Lung (tissue), 12 donors: Measurements from ENCODE around the gene TMEM30B. TPM values are rescaled to one million over a fixed set of nuclear protein-coding genes. Genes with fewer than 3 reads are reported as not detected.
"Not testable (repeated sequence)": the region's sequence is repeated elsewhere in the genome, so short reads cannot be mapped to it uniquely, and the experiment has no call there.

Experiments
- ATAC-seq: fragments of 200-7000 bp; cut with Tn5 transposase; one replicate; pipeline ENCODE4 v1.9.1; 2020; ENCODE audit warnings: moderate number of reproducible peaks; ENCODE audit not compliant: insufficient read depth, low FRiP score
- DNase-seq, 3 donors: peaks; one replicate each; pipeline ENCODE4 v3.0.0-alpha.2; 2013 to 2017
- H3K27ac ChIP-seq, 2 donors: one replicate each; pipeline ENCODE4 v1.5.1; 2013; ENCODE audit warnings: mild to moderate bottlenecking in 2 of 2, moderate library complexity in 2 of 2, control low read depth in 1 of 2, inconsistent platforms in 1 of 2, low read depth in 1 of 2, low read length in 1 of 2
- H3K27me3 ChIP-seq, 3 donors: one replicate each; pipeline ENCODE4 v1.5.1; 2013; ENCODE audit warnings: low read length in 2 of 3; ENCODE audit not compliant: control insufficient read depth in 3 of 3, insufficient read depth in 3 of 3
- H3K36me3 ChIP-seq, 4 donors: one replicate each; pipeline ENCODE4 v1.5.1; 2013; ENCODE audit warnings: low read length in 4 of 4, mild to moderate bottlenecking in 1 of 4, moderate library complexity in 1 of 4; ENCODE audit not compliant: control insufficient read depth in 4 of 4, insufficient read depth in 4 of 4
- H3K4me1 ChIP-seq, 5 donors: one replicate each; pipeline ENCODE4 v1.5.1; 2013; ENCODE audit warnings: low read length in 5 of 5, mild to moderate bottlenecking in 2 of 5, moderate library complexity in 1 of 5; ENCODE audit not compliant: control insufficient read depth in 5 of 5, insufficient read depth in 5 of 5
- H3K4me3 ChIP-seq: one replicate; pipeline ENCODE4 v1.5.1; 2013; ENCODE audit warnings: mild to moderate bottlenecking, control low read depth, moderate library complexity
- H3K9ac ChIP-seq, 2 donors: one replicate each; pipeline ENCODE4 v1.5.1; 2013; ENCODE audit warnings: low read length in 2 of 2, control low read depth in 1 of 2; ENCODE audit not compliant: insufficient read depth in 1 of 2
- H3K9me3 ChIP-seq, 4 donors: one replicate each; pipeline ENCODE4 v1.5.1; 2013; ENCODE audit warnings: low read length in 3 of 4, mild to moderate bottlenecking in 1 of 4, moderate library complexity in 1 of 4; ENCODE audit not compliant: control insufficient read depth in 4 of 4, insufficient read depth in 3 of 4
- WGBS, 2 donors: extraction: QIAGEN DNeasy Blood & Tissue Kit; methylation state at CpG; one replicate each; pipeline ENCODE4 v1.1.7; 2013; 5-methylcytosine and 5-hydroxymethylcytosine counted together
- polyA plus RNA-seq, 2 donors: library from polyadenylated mRNA; stranded (reverse); fragments of 200-250 nt; gene quantifications; one replicate each; pipeline ENCODE4 v1.2.1, GENCODE V29; 2013
- total RNA-seq, 2 donors: library from RNA; depleted of rRNA in 1 of 2; stranded (reverse); fragments of >200 nt in 1 of 2; gene quantifications; one replicate each; pipeline ENCODE4 v1.2.1, GENCODE V29; 2014 to 2021
- TF ChIP-seq, protein P1 (sequence below): IDR thresholded peaks from 2 replicates; pipeline ENCODE4 v1.5.1; 2012; ENCODE audit warnings: mild to moderate bottlenecking; ENCODE audit errors: control extremely low read depth, extremely low read depth
- donor health status: control.
- donor health status: control.
- donor health status: Bipolar disorder and iron deficiency.
- donor health status: healthy.
- donor health status: DM: yes; HTN: yes; CAD: no.

TMEM30B gene
- total and polyA plus RNA-seq, 4 donors = 14.4 to 24.3 (median 20.1) TPM

GRCh38 chr14:61244009-61244408 is 37.1 kb downstream of the TMEM30B start:
- Histone ChIP-seq H3K27me3 (peaks cover 0 to 3% (median 0%) of the 10 kb centered on the region in 3 donors), H3K4me3 (no peak overlapping the region), H3K4me1 (no peaks in the 10 kb centered on the region), H3K36me3 (no peaks in the 10 kb centered on the region), H3K9ac (no peak overlapping the region), H3K27ac (no peak overlapping the region), H3K9me3 (peaks cover 0 to 6% (median 2%) of the 10 kb centered on the region in 4 donors)
- 86 to 87% methylated on average over 9 of the region's 9 CpGs for WGBS, 2 donors
- ATAC-seq (no peak), DNase-seq (no peak)
- TF ChIP-seq, protein P1, sequence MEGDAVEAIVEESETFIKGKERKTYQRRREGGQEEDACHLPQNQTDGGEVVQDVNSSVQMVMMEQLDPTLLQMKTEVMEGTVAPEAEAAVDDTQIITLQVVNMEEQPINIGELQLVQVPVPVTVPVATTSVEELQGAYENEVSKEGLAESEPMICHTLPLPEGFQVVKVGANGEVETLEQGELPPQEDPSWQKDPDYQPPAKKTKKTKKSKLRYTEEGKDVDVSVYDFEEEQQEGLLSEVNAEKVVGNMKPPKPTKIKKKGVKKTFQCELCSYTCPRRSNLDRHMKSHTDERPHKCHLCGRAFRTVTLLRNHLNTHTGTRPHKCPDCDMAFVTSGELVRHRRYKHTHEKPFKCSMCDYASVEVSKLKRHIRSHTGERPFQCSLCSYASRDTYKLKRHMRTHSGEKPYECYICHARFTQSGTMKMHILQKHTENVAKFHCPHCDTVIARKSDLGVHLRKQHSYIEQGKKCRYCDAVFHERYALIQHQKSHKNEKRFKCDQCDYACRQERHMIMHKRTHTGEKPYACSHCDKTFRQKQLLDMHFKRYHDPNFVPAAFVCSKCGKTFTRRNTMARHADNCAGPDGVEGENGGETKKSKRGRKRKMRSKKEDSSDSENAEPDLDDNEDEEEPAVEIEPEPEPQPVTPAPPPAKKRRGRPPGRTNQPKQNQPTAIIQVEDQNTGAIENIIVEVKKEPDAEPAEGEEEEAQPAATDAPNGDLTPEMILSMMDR = no peak

DNA sequence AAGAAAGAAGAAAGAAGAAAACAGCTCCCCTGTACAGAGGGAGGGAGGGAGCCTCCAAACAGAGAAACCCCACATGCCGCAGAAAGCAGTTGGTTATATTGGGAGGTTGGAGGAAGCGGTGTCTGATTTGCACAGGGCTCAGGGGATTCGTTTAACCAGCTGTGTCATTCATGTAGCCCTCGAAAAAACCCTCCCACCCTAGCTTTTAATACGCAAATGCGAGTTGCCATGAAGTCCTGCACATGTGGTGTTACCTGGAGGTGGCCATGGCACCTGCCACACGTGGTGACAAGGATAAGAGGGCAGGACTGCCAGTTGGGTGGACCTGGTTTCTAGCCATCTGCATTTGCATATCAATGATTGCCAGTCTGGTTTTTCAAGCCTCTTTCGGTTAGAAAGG is 40.9 kb downstream of the TMEM30B start:
- peaks cover 0 to 6% (median 2%) of the 10 kb centered on the region in 4 donors for H3K9me3 ChIP-seq
- no peak for ATAC-seq
- TF ChIP-seq, protein P1 = no peak
- no peak for DNase-seq
- H3K27me3 ChIP-seq = peaks cover 0 to 3% (median 0%) of the 10 kb centered on the region in 3 donors
- H3K36me3 ChIP-seq = no peaks in the 10 kb centered on the region
- H3K9ac ChIP-seq = no peak overlapping the region
- 72 to 79% methylated on average over 8 of the region's 8 CpGs for WGBS, 2 donors
- H3K4me3 ChIP-seq = no peak overlapping the region
- no peaks in the 10 kb centered on the region for H3K4me1 ChIP-seq
- no peak overlapping the region for H3K27ac ChIP-seq

DNA sequence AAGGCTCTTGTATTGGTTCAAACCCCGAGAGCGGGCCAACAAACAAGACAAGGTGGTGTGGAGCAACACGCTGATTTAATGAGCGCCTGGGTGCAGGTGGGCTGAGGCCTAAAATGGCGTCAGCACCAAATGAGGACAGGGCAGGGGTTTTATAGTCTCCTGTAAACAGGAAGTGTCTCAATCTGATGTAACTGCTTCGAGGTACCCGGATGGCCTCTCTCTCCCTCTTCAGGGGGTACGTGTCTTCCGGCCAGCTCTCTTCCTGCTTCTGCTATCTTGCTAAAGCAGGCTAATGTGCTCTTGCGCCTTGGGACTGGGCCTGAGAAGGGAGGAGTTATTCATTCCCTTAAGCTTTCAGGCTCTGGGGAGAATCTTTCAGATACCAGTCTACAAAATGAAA is 41.9 kb downstream of the TMEM30B start:
- H3K4me1 ChIP-seq, H3K27me3 ChIP-seq, DNase-seq, H3K4me3 ChIP-seq, H3K9ac ChIP-seq, H3K27ac ChIP-seq, ATAC-seq, H3K36me3 ChIP-seq, H3K9me3 ChIP-seq: not testable (repeated sequence)
- WGBS, 2 donors = 53 to 67% methylated on average over 10 of the region's 10 CpGs

DNA sequence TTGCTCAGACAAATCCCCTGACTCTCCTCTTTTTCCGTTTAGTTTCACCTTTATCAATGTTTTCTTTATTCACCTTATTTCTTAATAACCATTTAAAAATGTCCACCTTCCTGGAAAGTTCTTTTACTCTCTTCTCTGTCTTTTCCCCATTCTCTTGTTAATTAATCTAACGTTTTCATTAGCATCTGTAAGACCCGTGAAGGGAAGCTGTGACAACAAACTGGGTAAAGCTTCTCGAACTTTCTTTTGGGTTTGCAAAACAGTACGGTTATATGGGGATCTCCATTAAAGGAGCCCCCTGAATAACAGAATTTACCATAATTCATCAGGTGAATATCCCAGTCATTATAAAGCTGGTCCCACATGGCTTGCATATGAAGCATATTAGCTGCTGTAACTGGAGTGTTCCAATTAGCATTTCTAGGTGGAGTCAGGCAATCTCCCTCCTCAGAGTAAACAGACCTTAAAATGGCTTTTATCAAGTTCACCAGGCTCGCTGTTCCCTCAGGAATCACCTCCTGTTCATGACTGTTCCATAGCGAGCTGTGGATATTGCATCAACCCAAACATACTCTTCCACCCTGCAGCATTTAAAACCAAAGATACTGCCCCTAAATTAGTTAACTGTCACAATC is 42.4 kb downstream of the TMEM30B start:
- TF ChIP-seq, protein P1 = no peak
- DNase-seq = no peak
- H3K4me1 ChIP-seq = no peaks in the 10 kb centered on the region
- H3K27ac ChIP-seq = no peak overlapping the region
- no peak overlapping the region for H3K9ac ChIP-seq
- peaks cover 0 to 3% (median 0%) of the 10 kb centered on the region in 3 donors for H3K27me3 ChIP-seq
- H3K4me3 ChIP-seq = no peak overlapping the region
- no peaks in the 10 kb centered on the region for H3K36me3 ChIP-seq
- no peak for ATAC-seq
- 77 to 82% methylated on average over 7 of the region's 7 CpGs for WGBS, 2 donors
- peaks cover 0 to 6% (median 2%) of the 10 kb centered on the region in 4 donors for H3K9me3 ChIP-seq
